ENCODE data around the gene CC2D1B.
"Not testable (repeated sequence)": the region's sequence is repeated elsewhere in the genome, so short reads cannot be mapped to it uniquely, and the experiment has no call there.

DNA sequence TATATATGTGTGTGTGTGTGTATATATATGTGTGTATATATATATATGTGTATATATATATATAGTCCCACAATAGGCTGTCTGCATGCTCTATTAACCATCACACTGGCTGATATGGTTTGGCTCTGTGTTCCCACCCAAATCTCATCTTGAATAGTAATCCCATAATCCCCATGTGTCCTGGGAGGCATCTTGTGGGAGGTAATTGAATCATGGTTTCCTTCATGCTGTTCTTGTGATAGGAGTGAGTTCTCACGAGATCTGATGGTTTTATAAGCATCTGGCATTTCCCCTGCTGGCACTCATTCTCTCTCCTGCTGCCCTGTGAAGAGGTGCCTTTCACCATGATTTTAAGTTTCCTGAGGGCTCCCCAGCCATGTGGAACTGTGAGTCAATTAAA, 3.8 kb upstream of the CC2D1B start:
- TF ChIP-seq SMC3 (IDR thresholded peaks at IDR 0.05; ENCODE audit: low read depth, low read length); RAD21 (IDR thresholded peaks at IDR 0.05; ENCODE audit: low read length); POLR2A (IDR thresholded peaks at IDR 0.05; ENCODE audit: low read depth, low read length); CHD1 (IDR thresholded peaks at IDR 0.05; ENCODE audit: low read depth, low read length); MAFK (IDR thresholded peaks at IDR 0.05; ENCODE audit: low read depth, low read length); MAZ (IDR thresholded peaks at IDR 0.05; ENCODE audit: borderline replicate concordance, low read depth, low read length); RFX5 (IDR thresholded peaks at IDR 0.05; ENCODE audit: low read depth, low read length); MXI1 (IDR thresholded peaks at IDR 0.05; ENCODE audit: borderline replicate concordance, low read depth, low read length); FOS (IDR thresholded peaks at IDR 0.05; ENCODE audit: low read depth, low read length); BHLHE40 (IDR thresholded peaks at IDR 0.05; ENCODE audit: low read depth, low read length); RCOR1 (IDR thresholded peaks at IDR 0.05; ENCODE audit: insufficient replicate concordance, low read length); CEBPB (IDR thresholded peaks at IDR 0.05; ENCODE audit: low read depth, low read length): not testable (repeated sequence)
- TF ChIP-seq, protein P1, sequence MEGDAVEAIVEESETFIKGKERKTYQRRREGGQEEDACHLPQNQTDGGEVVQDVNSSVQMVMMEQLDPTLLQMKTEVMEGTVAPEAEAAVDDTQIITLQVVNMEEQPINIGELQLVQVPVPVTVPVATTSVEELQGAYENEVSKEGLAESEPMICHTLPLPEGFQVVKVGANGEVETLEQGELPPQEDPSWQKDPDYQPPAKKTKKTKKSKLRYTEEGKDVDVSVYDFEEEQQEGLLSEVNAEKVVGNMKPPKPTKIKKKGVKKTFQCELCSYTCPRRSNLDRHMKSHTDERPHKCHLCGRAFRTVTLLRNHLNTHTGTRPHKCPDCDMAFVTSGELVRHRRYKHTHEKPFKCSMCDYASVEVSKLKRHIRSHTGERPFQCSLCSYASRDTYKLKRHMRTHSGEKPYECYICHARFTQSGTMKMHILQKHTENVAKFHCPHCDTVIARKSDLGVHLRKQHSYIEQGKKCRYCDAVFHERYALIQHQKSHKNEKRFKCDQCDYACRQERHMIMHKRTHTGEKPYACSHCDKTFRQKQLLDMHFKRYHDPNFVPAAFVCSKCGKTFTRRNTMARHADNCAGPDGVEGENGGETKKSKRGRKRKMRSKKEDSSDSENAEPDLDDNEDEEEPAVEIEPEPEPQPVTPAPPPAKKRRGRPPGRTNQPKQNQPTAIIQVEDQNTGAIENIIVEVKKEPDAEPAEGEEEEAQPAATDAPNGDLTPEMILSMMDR (conservative IDR thresholded peaks at IDR 0.05; ENCODE audit: low read depth, low read length): not testable (repeated sequence)
- TF ChIP-seq, protein P2, sequence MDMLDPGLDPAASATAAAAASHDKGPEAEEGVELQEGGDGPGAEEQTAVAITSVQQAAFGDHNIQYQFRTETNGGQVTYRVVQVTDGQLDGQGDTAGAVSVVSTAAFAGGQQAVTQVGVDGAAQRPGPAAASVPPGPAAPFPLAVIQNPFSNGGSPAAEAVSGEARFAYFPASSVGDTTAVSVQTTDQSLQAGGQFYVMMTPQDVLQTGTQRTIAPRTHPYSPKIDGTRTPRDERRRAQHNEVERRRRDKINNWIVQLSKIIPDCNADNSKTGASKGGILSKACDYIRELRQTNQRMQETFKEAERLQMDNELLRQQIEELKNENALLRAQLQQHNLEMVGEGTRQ (IDR thresholded peaks at IDR 0.05; ENCODE audit: low read depth, low read length): not testable (repeated sequence)

All from IMR-90 (cell line).